ENCODE data around the gene CYP4F11. TPM values are rescaled to one million over a fixed set of nuclear protein-coding genes. Genes with fewer than 3 reads are reported as not detected.

CYP4F11 gene
- total and polyA plus RNA-seq, 12 donors = 0.09 to 2.1 (median 0.56) TPM; not detected in 4

DNA sequence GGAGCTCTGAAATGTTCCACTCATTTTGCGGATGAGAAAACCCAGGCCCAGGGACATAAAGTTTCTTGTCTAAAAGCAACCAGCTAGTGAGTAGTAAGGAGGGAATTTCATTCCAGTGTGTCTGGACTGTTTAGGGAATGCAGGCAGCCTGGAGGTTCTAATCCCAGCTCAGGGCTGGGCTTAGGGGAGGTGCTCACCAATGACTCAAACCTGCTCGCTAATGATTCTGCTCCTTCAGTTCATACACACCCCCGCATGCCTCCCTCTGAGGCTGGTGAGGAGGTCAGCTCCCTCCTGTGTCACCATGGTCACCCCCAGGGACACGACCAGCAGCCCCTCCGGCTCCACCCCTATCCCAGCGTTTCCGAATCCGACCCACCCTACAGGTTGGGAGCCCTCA lies 71.1 kb downstream of the CYP4F11 start:
- intact Hi-C loops (cut with DNase I) = loop anchor here in 2 of 10 donors (10.0 kb wide), 1 partner anchor 238 kb away; no protein-coding TSS in a partner anchor
- 74 to 77% methylated on average over 8 of the region's 8 CpGs for WGBS, 2 donors
- ATAC-seq (no peak), DNase-seq (no peak)
- TF ChIP-seq, protein P1, sequence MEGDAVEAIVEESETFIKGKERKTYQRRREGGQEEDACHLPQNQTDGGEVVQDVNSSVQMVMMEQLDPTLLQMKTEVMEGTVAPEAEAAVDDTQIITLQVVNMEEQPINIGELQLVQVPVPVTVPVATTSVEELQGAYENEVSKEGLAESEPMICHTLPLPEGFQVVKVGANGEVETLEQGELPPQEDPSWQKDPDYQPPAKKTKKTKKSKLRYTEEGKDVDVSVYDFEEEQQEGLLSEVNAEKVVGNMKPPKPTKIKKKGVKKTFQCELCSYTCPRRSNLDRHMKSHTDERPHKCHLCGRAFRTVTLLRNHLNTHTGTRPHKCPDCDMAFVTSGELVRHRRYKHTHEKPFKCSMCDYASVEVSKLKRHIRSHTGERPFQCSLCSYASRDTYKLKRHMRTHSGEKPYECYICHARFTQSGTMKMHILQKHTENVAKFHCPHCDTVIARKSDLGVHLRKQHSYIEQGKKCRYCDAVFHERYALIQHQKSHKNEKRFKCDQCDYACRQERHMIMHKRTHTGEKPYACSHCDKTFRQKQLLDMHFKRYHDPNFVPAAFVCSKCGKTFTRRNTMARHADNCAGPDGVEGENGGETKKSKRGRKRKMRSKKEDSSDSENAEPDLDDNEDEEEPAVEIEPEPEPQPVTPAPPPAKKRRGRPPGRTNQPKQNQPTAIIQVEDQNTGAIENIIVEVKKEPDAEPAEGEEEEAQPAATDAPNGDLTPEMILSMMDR (IDR thresholded peaks at IDR 0.05) = no peak
- H3K27ac ChIP-seq = no peak overlapping the region
- no peak overlapping the region for H3K4me3 ChIP-seq
- H3K9me3 ChIP-seq = no peaks in the 10 kb centered on the region
- H3K27me3 ChIP-seq = peaks cover 0 to 47% (median 30%) of the 10 kb centered on the region in 7 donors
- no peaks in the 10 kb centered on the region for H3K4me1 ChIP-seq
- no peaks in the 10 kb centered on the region for H3K36me3 ChIP-seq

GRCh38 chr19:15862444-15862843 lies 71.9 kb downstream of the CYP4F11 start:
- H3K27ac ChIP-seq = no peak overlapping the region
- TF ChIP-seq, protein P1 (IDR thresholded peaks at IDR 0.05) = no peak
- H3K4me1 ChIP-seq = no peaks in the 10 kb centered on the region
- no peaks in the 10 kb centered on the region for H3K36me3 ChIP-seq
- no peaks in the 10 kb centered on the region for H3K9me3 ChIP-seq
- peaks cover 0 to 47% (median 33%) of the 10 kb centered on the region in 7 donors for H3K27me3 ChIP-seq
- 43 to 46% methylated on average over 7 of the region's 7 CpGs for WGBS, 2 donors
- DNase-seq = no peak
- intact Hi-C loops (cut with DNase I) = loop anchor here in 2 of 10 donors (10.0 kb wide), 1 partner anchor 238 kb away; no protein-coding TSS in a partner anchor
- no peak for ATAC-seq
- no peak overlapping the region for H3K4me3 ChIP-seq

Other genes with a start within 250 kb of the CYP4F11 start
- not detected for gene OR10H2, start 206.5 kb downstream of the CYP4F11 start, total RNA-seq
- not detected for gene OR10H2, start 206.5 kb downstream of the CYP4F11 start, polyA plus RNA-seq
- gene OR10H3, start 196.5 kb downstream of the CYP4F11 start, total RNA-seq = not detected
- not detected for gene OR10H3, start 196.5 kb downstream of the CYP4F11 start, polyA plus RNA-seq
- gene OR10H5, start 146.9 kb downstream of the CYP4F11 start, total RNA-seq = not detected
- gene OR10H5, start 146.9 kb downstream of the CYP4F11 start, polyA plus RNA-seq = not detected
- gene OR10H1, start 118.9 kb downstream of the CYP4F11 start, total RNA-seq = not detected
- not detected for gene OR10H1, start 118.9 kb downstream of the CYP4F11 start, polyA plus RNA-seq
- not detected for gene CYP4F2, start 36.5 kb downstream of the CYP4F11 start, total RNA-seq
- not detected for gene CYP4F2, start 36.5 kb downstream of the CYP4F11 start, polyA plus RNA-seq
- not detected for gene OR10H4, start 14.5 kb upstream of the CYP4F11 start, total RNA-seq
- not detected for gene OR10H4, start 14.5 kb upstream of the CYP4F11 start, polyA plus RNA-seq
- gene TPM4, start 142.0 kb upstream of the CYP4F11 start, total RNA-seq = 100 to 1,000 TPM in 2 of 10 donors, 10 to 100 TPM in 8; 52.0 to 231 (median 72.5) TPM
- 100 to 1,000 TPM; 121 to 195 TPM for gene TPM4, start 142.0 kb upstream of the CYP4F11 start, polyA plus RNA-seq
- gene RAB8A, start 177.4 kb upstream of the CYP4F11 start, total RNA-seq = 10 to 100 TPM; 16.4 to 47.4 (median 21.0) TPM
- gene RAB8A, start 177.4 kb upstream of the CYP4F11 start, polyA plus RNA-seq = 10 to 100 TPM; 12.1 to 20.6 TPM
- gene HSH2D, start 209.2 kb upstream of the CYP4F11 start, total RNA-seq = 1 to 10 TPM in 3 of 10 donors, under 1 TPM in 5, not detected in 2; 0.16 to 2.0 (median 0.56) TPM
- gene HSH2D, start 209.2 kb upstream of the CYP4F11 start, polyA plus RNA-seq = under 1 TPM; 0.19 to 0.51 TPM
- gene CIB3, start 239.0 kb upstream of the CYP4F11 start, total RNA-seq = not detected
- not detected for gene CIB3, start 239.0 kb upstream of the CYP4F11 start, polyA plus RNA-seq